Liver (tissue), 9 donors: ENCODE measurements around the gene PPM1N. TPM values are rescaled to one million over a fixed set of nuclear protein-coding genes. Genes with fewer than 3 reads are reported as not detected.
A peak's percentile ranks its signal among the peaks of the same experiment; 100 is the strongest.

ENCODE experiments used
- DNase-seq: peaks from one replicate; pipeline ENCODE4 v3.0.0-alpha.2; 2017; ENCODE audit warnings: low spot score
- H3K27ac ChIP-seq, 2 donors: one replicate each; pipeline ENCODE4 v1.7.0; 2013; ENCODE audit warnings: inconsistent platforms in 2 of 2, low read length in 2 of 2, control low read depth in 1 of 2, low read depth in 1 of 2, mild to moderate bottlenecking in 1 of 2
- H3K27me3 ChIP-seq, 4 donors: one replicate each; pipeline versions ENCODE4 v1.6.1 to v1.7.0; 2013; ENCODE audit warnings: low read length in 3 of 4, inconsistent platforms in 1 of 4, mild to moderate bottlenecking in 1 of 4, moderate library complexity in 1 of 4; ENCODE audit not compliant: control insufficient read depth in 4 of 4, insufficient read depth in 4 of 4
- H3K36me3 ChIP-seq, 4 donors: one replicate each; pipeline versions ENCODE4 v1.6.1 to v1.7.0; 2013; ENCODE audit warnings: low read length in 3 of 4, mild to moderate bottlenecking in 3 of 4, low read depth in 1 of 4, moderate library complexity in 1 of 4; ENCODE audit not compliant: control insufficient read depth in 4 of 4, insufficient read depth in 3 of 4
- H3K4me1 ChIP-seq, 4 donors: one replicate each; pipeline versions ENCODE4 v1.6.1 to v1.7.0; 2013; ENCODE audit warnings: low read length in 3 of 4, mild to moderate bottlenecking in 3 of 4, moderate library complexity in 1 of 4; ENCODE audit not compliant: control insufficient read depth in 4 of 4, insufficient read depth in 4 of 4
- H3K4me3 ChIP-seq, 3 donors: one replicate each; pipeline versions ENCODE4 v1.6.1 to v1.7.0; 2013; ENCODE audit warnings: low read length in 3 of 3, control low read depth in 1 of 3, low read depth in 1 of 3, mild to moderate bottlenecking in 1 of 3
- H3K9ac ChIP-seq, 2 donors: one replicate each; pipeline ENCODE4 v1.7.0; 2013; ENCODE audit warnings: low read length in 2 of 2, mild to moderate bottlenecking in 2 of 2, moderate library complexity in 2 of 2, control low read depth in 1 of 2, low read depth in 1 of 2
- H3K9me3 ChIP-seq, 4 donors: one replicate each; pipeline versions ENCODE4 v1.6.1 to v1.7.0; 2013; ENCODE audit warnings: low read length in 3 of 4; ENCODE audit not compliant: control insufficient read depth in 4 of 4
- EGR1 ChIP-seq, 2 donors: IDR thresholded peaks; 2 replicates each; pipeline ENCODE4 v1.6.1; 2016 to 2018; ENCODE audit warnings: antibody characterized with exemption in 2 of 2, low read depth in 2 of 2
- FOXA1 ChIP-seq: IDR thresholded peaks from 2 replicates; pipeline ENCODE4 v1.6.1; 2016; ENCODE audit warnings: antibody characterized with exemption
- FOXA2 ChIP-seq: IDR thresholded peaks from 2 replicates; pipeline ENCODE4 v1.6.1; 2016; ENCODE audit warnings: antibody characterized with exemption
- GABPA ChIP-seq, 2 donors: IDR thresholded peaks in 1 of 2; conservative IDR thresholded peaks in 1 of 2; 2 replicates each; pipeline ENCODE4 v1.6.1; 2016; ENCODE audit warnings: antibody characterized with exemption in 2 of 2, mild to moderate bottlenecking in 1 of 2, moderate library complexity in 1 of 2
- HNF4A ChIP-seq, 2 donors: conservative IDR thresholded peaks; 2 replicates each; pipeline ENCODE4 v1.6.1; 2016; ENCODE audit warnings: antibody characterized with exemption in 2 of 2, mild to moderate bottlenecking in 2 of 2
- HNF4G ChIP-seq: IDR thresholded peaks from 2 replicates; pipeline ENCODE4 v1.6.1; 2016; ENCODE audit warnings: antibody characterized with exemption
- JUND ChIP-seq, 2 donors: IDR thresholded peaks; 2 replicates each; pipeline ENCODE4 v1.6.1; 2016; ENCODE audit warnings: antibody characterized with exemption in 2 of 2
- MAX ChIP-seq: IDR thresholded peaks from 2 replicates; pipeline ENCODE4 v1.6.1; 2016; ENCODE audit warnings: antibody characterized with exemption
- NR2F2 ChIP-seq: IDR thresholded peaks from 2 replicates; pipeline ENCODE4 v1.6.1; 2016; ENCODE audit warnings: antibody characterized with exemption
- RAD21 ChIP-seq, 2 donors: IDR thresholded peaks; 2 replicates each; pipeline ENCODE4 v1.6.1; 2016; ENCODE audit warnings: antibody characterized with exemption in 2 of 2, mild to moderate bottlenecking in 2 of 2
- REST ChIP-seq: IDR thresholded peaks from 2 replicates; pipeline ENCODE4 v1.6.1; 2016; ENCODE audit warnings: antibody characterized with exemption, mild to moderate bottlenecking
- RXRA ChIP-seq, 2 donors: IDR thresholded peaks; 2 replicates each; pipeline ENCODE4 v1.6.1; 2017 to 2018; ENCODE audit warnings: antibody characterized with exemption in 2 of 2, mild to moderate bottlenecking in 1 of 2
- SP1 ChIP-seq: IDR thresholded peaks from 2 replicates; pipeline ENCODE4 v1.6.1; 2018; ENCODE audit warnings: antibody characterized with exemption, mild to moderate bottlenecking
- TAF1 ChIP-seq: conservative IDR thresholded peaks from 2 replicates; pipeline ENCODE4 v1.6.1; 2016; ENCODE audit warnings: antibody characterized with exemption, mild to moderate bottlenecking
- YY1 ChIP-seq: IDR thresholded peaks from 2 replicates; pipeline ENCODE4 v1.6.1; 2016; ENCODE audit warnings: antibody characterized with exemption, mild to moderate bottlenecking
- ZBTB33 ChIP-seq: IDR thresholded peaks from 2 replicates; pipeline ENCODE4 v1.6.1; 2016; ENCODE audit warnings: antibody characterized with exemption
- WGBS: extraction: QIAGEN DNeasy Blood & Tissue Kit; methylation state at CpG from one replicate; pipeline ENCODE4 v1.1.7; 2013; 5-methylcytosine and 5-hydroxymethylcytosine counted together
- polyA plus RNA-seq, 2 donors: library from polyadenylated mRNA; stranded (reverse) in 1 of 2; unstranded in 1 of 2; fragments of 200-250 nt in 1 of 2; fragments of >200 nt in 1 of 2; fragmentation: Nextera tagmentation in 1 of 2; extraction: Ambion mirVana in 1 of 2; gene quantifications; one replicate each; pipeline versions ENCODE4 v1.2.1 to v1.2.3, GENCODE V29; 2013 to 2015
- total RNA-seq, 2 donors: library from RNA; depleted of rRNA; stranded (reverse); fragments of >200 nt; gene quantifications; one replicate each; pipeline ENCODE4 v1.2.3, GENCODE V29; 2014
- TF ChIP-seq, protein P1 (sequence below): IDR thresholded peaks from 2 replicates; pipeline ENCODE4 v1.6.1; 2016; ENCODE audit warnings: antibody characterized with exemption
- donor health status: healthy.
- donor health status: healthy.
- donor health status: healthy.
- donor health status: healthy.
- donor health status: healthy.

Gene PPM1N
- total and polyA plus RNA-seq, 4 donors, result 0.17 to 1.5 (median 0.47) TPM

DNA sequence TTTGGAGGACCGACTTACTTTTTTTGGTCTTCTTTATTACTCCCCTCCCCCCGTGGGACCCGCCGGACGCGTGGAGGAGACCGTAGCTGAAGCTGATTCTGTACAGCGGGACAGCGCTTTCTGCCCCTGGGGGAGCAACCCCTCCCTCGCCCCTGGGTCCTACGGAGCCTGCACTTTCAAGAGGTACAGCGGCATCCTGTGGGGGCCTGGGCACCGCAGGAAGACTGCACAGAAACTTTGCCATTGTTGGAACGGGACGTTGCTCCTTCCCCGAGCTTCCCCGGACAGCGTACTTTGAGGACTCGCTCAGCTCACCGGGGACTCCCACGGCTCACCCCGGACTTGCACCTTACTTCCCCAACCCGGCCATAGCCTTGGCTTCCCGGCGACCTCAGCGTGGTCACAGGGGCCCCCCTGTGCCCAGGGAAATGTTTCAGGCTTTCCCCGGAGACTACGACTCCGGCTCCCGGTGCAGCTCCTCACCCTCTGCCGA, 30.0 kb upstream of the PPM1N start:
- peaks cover 8 to 46% (median 21%) of the 10 kb centered on the region in 4 donors for H3K4me1 ChIP-seq

GRCh38 chr19:45468803-45469131, 29.5 kb upstream of the PPM1N start:
- H3K9ac ChIP-seq, result peak overlapping the region; percentile 90
- WGBS, result under 1% methylated on average over 19 of the region's 19 CpGs
- peak overlapping the region; percentile 51 to 93 (median 67) for H3K4me3 ChIP-seq
- peaks cover 8 to 46% (median 21%) of the 10 kb centered on the region in 4 donors for H3K4me1 ChIP-seq
- peaks cover 0 to 4% (median 2%) of the 10 kb centered on the region in 4 donors for H3K27me3 ChIP-seq
- DNase-seq, result no peak
- H3K9me3 ChIP-seq, result no peaks in the 10 kb centered on the region
- H3K36me3 ChIP-seq, result no peaks in the 10 kb centered on the region
- peak overlapping the region; percentile 86 to 92 for H3K27ac ChIP-seq
- TF ChIP-seq REST (no peak), RAD21 (IDR thresholded peaks at IDR 0.05) (no peak), NR2F2 (no peak), MAX (no peak), HNF4A (conservative IDR thresholded peaks at IDR 0.05) (no peak), SP1 (no peak), FOXA2 (no peak), HNF4G (no peak)

More for the DNA sequence above, 30.0 kb upstream of the PPM1N start:
- Histone ChIP-seq H3K27ac (peak overlapping the region; percentile 86 to 92), H3K9me3 (no peaks in the 10 kb centered on the region), H3K4me3 (peak overlapping the region; percentile 51 to 93 (median 67)), H3K27me3 (peaks cover 0 to 4% (median 2%) of the 10 kb centered on the region in 4 donors), H3K9ac (peak overlapping the region; percentile 90), H3K36me3 (no peaks in the 10 kb centered on the region)
- TF ChIP-seq YY1 (no peak), SP1 (no peak), HNF4A (conservative IDR thresholded peaks at IDR 0.05) (no peak), TAF1 (no peak), EGR1 (IDR thresholded peaks at IDR 0.05; ENCODE audit: low read depth in 2 of 2) (no peak), FOXA1 (no peak), MAX (no peak), ZBTB33 (no peak), GABPA (IDR thresholded peaks at IDR 0.05 in 1 of 2, conservative IDR thresholded peaks at IDR 0.05 in 1 of 2) (no peak), HNF4G (no peak), JUND (IDR thresholded peaks at IDR 0.05) (no peak), REST (no peak), FOXA2 (no peak), RXRA (IDR thresholded peaks at IDR 0.05) (no peak)
- TF ChIP-seq, protein P1, sequence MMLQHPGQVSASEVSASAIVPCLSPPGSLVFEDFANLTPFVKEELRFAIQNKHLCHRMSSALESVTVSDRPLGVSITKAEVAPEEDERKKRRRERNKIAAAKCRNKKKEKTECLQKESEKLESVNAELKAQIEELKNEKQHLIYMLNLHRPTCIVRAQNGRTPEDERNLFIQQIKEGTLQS, result no peak
- WGBS, result 1% methylated on average over 31 of the region's 31 CpGs
- DNase-seq, result no peak
